Mesendoderm (in vitro differentiated cells): ENCODE measurements around the gene EXOC7. TPM values are rescaled to one million over a fixed set of nuclear protein-coding genes. Genes with fewer than 3 reads are reported as not detected.

Source experiments
- DNase-seq: peaks from one replicate; pipeline ENCODE4 v3.0.0; 2013
- H2AK5ac ChIP-seq: 2 replicates; pipeline ENCODE4 v1.6.1; 2013; ENCODE audit warnings: low read length, inconsistent platforms
- H2BK120ac ChIP-seq: 2 replicates; pipeline ENCODE4 v1.6.1; 2013; ENCODE audit warnings: low read depth, mild to moderate bottlenecking, low read length, moderate library complexity, mixed read lengths
- H2BK15ac ChIP-seq: replicated peaks from 2 replicates; pipeline ENCODE4 v1.6.1; 2013; ENCODE audit warnings: low read depth, mild to moderate bottlenecking, moderate library complexity
- H2BK5ac ChIP-seq: 2 replicates; pipeline ENCODE4 v1.6.1; 2013; ENCODE audit warnings: low read length, inconsistent platforms
- H3K18ac ChIP-seq: 2 replicates; pipeline ENCODE4 v1.6.1; 2013; ENCODE audit warnings: mild to moderate bottlenecking, low read length, mixed read lengths
- H3K23ac ChIP-seq: one replicate; pipeline ENCODE4 v1.6.1; 2013; ENCODE audit warnings: low read length
- H3K27ac ChIP-seq: 2 replicates; pipeline ENCODE4 v1.5.1; 2013; ENCODE audit warnings: low read depth, mild to moderate bottlenecking, inconsistent platforms, low read length, moderate library complexity
- H3K27me3 ChIP-seq: 2 replicates; pipeline ENCODE4 v1.6.1; 2013; ENCODE audit warnings: low read length, control low read depth, mild to moderate bottlenecking, inconsistent platforms; ENCODE audit not compliant: insufficient read depth, poor library complexity
- H3K36me3 ChIP-seq: 2 replicates; pipeline ENCODE4 v1.6.1; 2013; ENCODE audit warnings: low read length, inconsistent platforms; ENCODE audit not compliant: control insufficient read depth, insufficient read depth
- H3K4ac ChIP-seq: one replicate; pipeline ENCODE4 v1.6.1; 2013; ENCODE audit warnings: low read depth, mild to moderate bottlenecking, low read length, moderate library complexity
- H3K4me1 ChIP-seq: 2 replicates; pipeline ENCODE4 v1.6.1; 2013; ENCODE audit warnings: low read depth, low read length, inconsistent platforms; ENCODE audit not compliant: control insufficient read depth
- H3K4me2 ChIP-seq: 2 replicates; pipeline ENCODE4 v1.6.1; 2013; ENCODE audit warnings: low read length
- H3K4me3 ChIP-seq: 2 replicates; pipeline ENCODE4 v1.5.1; 2013; ENCODE audit warnings: mild to moderate bottlenecking, low read length
- H3K56ac ChIP-seq: one replicate; pipeline ENCODE4 v1.6.1; 2013; ENCODE audit warnings: low read length
- H3K79me1 ChIP-seq: 2 replicates; pipeline ENCODE4 v1.6.1; 2013; ENCODE audit warnings: low read length, inconsistent platforms
- H3K79me2 ChIP-seq: 2 replicates; pipeline ENCODE4 v1.6.1; 2013; ENCODE audit warnings: mild to moderate bottlenecking, low read length; ENCODE audit not compliant: control insufficient read depth, insufficient read depth
- H3K9ac ChIP-seq: 2 replicates; pipeline ENCODE4 v1.6.1; 2013; ENCODE audit warnings: low read length, inconsistent platforms
- H4K5ac ChIP-seq: one replicate; pipeline ENCODE4 v1.6.1; 2013; ENCODE audit warnings: low read length
- H4K8ac ChIP-seq: one replicate; pipeline ENCODE4 v1.6.1; 2013; ENCODE audit warnings: low read depth, mild to moderate bottlenecking, control low read depth, low read length, moderate library complexity
- WGBS: extraction: QIAGEN DNeasy Blood & Tissue Kit; methylation state at CpG from one replicate; pipeline ENCODE4 v1.1.7; 2013; ENCODE audit warnings: low lambda C conversion rate, missing lambda C conversion rate; ENCODE audit not compliant: insufficient coverage; ENCODE audit errors: extremely low coverage; 5-methylcytosine and 5-hydroxymethylcytosine counted together
- polyA plus RNA-seq, 2 experiments: library from polyadenylated mRNA; stranded (reverse); fragments of 200-250 nt; gene quantifications; one replicate each; pipeline ENCODE4 v1.2.3, GENCODE V29; 2013

The EXOC7 gene, protein sequence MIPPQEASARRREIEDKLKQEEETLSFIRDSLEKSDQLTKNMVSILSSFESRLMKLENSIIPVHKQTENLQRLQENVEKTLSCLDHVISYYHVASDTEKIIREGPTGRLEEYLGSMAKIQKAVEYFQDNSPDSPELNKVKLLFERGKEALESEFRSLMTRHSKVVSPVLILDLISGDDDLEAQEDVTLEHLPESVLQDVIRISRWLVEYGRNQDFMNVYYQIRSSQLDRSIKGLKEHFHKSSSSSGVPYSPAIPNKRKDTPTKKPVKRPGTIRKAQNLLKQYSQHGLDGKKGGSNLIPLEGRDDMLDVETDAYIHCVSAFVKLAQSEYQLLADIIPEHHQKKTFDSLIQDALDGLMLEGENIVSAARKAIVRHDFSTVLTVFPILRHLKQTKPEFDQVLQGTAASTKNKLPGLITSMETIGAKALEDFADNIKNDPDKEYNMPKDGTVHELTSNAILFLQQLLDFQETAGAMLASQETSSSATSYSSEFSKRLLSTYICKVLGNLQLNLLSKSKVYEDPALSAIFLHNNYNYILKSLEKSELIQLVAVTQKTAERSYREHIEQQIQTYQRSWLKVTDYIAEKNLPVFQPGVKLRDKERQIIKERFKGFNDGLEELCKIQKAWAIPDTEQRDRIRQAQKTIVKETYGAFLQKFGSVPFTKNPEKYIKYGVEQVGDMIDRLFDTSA
- 58.1 TPM for polyA plus RNA-seq (2013, experiment 1 of 2)
- polyA plus RNA-seq (2013, experiment 2 of 2): 61.9 TPM

DNA sequence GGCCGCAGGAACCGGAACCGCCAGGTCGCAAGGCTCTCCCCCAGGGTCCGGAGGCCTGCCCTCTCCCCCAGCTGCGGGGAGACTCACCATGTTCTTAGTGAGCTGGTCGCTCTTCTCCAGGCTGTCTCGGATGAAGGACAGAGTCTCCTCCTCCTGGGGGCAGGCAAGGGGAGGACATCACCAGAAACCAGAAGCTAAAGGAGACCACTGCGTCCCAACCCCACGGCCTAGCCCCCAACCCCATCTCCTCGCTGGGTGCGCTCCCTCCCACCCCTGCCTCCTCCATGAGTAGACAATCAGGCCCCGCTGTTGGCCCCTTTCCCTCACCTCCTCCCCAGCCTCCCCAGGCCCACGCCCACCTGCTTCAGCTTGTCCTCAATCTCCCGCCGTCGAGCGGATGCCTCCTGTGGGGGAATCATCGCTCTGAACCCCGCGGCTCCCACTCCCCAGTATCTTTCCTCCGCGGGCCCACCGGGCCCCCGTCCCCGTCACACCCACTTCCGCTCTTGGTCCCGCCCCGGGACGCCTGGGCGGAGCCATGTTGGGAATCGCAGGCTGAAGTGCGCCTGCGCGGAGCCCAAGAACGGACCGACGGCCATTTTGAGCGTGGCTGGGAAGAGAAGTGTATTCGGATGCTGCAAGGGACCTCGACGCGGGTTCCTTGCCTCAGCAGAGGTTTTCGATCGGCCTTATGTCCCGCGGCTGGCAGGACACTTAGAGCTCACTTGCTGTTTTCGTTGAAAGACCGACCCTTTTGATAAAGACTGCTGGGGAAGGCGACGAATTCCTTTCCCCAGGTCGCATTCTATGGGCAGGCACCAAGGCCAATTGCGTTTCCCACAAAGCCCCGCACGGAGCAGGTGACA is at the start of gene EXOC7:
EXOC7 (minus strand) TSS at position 514 of the 866 bp plus-strand sequence; CDS start at position 419, 95 bp downstream.
- Histone ChIP-seq H4K5ac (peak within 1 kb of the TSS; percentile 94), H3K27me3 (no peaks in the 10 kb centered on the region), H2BK15ac (no peak within 1 kb of the TSS), H2BK5ac (peak within 1 kb of the TSS; percentile 83), H3K23ac (peak within 1 kb of the TSS; percentile 39), H3K4me1 (peaks cover 2% of the 10 kb centered on the region), H3K79me1 (peaks cover 10% of the 10 kb centered on the region), H3K27ac (peak within 1 kb of the TSS; percentile 21), H3K4ac (peak within 1 kb of the TSS; percentile 77), H2AK5ac (no peak within 1 kb of the TSS), H3K9ac (peak within 1 kb of the TSS; percentile 98), H3K79me2 (peaks cover 10% of the 10 kb centered on the region), H3K36me3 (peaks cover 2% of the 10 kb centered on the region), H3K18ac (peak within 1 kb of the TSS; percentile 66), H3K4me3 (peak within 1 kb of the TSS; percentile 98), H4K8ac (peak within 1 kb of the TSS; percentile 7), H3K56ac (peak within 1 kb of the TSS; percentile 100), H2BK120ac (no peak within 1 kb of the TSS), H3K4me2 (peak within 1 kb of the TSS; percentile 99)
- no CpG with 5 or more reads among the region's 55 CpGs for WGBS
- DNase-seq: peak; percentile 95

DNA sequence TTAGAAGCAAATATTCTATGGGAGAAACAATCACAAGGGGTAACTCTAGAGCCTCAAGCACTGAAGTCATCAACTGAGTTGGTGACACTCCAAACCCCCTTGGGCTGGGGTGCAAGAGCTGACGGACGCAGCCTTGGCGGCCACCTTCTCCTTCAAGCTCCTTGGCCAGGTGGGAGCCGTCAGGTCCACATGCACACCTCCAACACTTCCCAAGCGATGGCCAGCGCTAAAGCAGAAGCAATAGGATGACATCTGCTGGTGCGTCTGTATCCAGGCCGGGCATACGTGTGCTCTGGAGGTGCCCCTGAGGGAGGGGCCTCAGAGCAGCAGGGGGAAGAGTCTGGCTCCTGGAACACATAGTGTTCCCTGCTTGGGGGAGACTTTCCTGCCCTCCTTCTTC is 49.6 kb upstream of the EXOC7 start:
- no CpG with 5 or more reads among the region's 9 CpGs for WGBS
- H3K23ac ChIP-seq: no peak overlapping the region
- H3K18ac ChIP-seq: no peak overlapping the region
- no peaks in the 10 kb centered on the region for H3K79me1 ChIP-seq
- H3K79me2 ChIP-seq: no peaks in the 10 kb centered on the region
- H4K5ac ChIP-seq: no peak overlapping the region
- no peak overlapping the region for H3K4me3 ChIP-seq
- no peak overlapping the region for H3K4me2 ChIP-seq
- H2BK15ac ChIP-seq: no peak overlapping the region
- no peak overlapping the region for H2BK120ac ChIP-seq
- no peak overlapping the region for H3K4ac ChIP-seq
- peak; percentile 41 for DNase-seq
- no peak overlapping the region for H4K8ac ChIP-seq
- no peaks in the 10 kb centered on the region for H3K4me1 ChIP-seq
- H3K9ac ChIP-seq: no peak overlapping the region
- H3K27me3 ChIP-seq: no peaks in the 10 kb centered on the region
- no peak overlapping the region for H3K56ac ChIP-seq
- no peaks in the 10 kb centered on the region for H3K36me3 ChIP-seq
- no peak overlapping the region for H3K27ac ChIP-seq
- no peak overlapping the region for H2AK5ac ChIP-seq
- no peak overlapping the region for H2BK5ac ChIP-seq

DNA sequence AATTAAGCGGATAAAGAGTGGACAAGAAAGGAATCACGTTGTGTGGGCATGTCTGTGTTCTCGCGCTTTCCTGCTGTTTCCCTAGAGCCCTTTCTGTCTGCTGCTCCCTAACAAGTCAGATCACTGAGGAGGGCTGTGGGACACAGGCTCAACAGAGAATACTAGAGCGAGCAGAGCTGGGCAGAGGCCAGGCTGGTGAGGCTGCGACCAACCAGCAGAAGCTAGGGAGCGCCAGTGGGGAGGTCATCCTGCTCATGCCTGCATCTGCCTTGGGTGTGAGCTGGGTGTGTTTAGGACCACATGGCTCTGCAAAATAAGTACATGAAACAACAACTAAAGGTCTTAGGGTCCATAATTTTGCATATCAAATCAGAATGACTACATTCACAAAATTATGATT is 49.0 kb upstream of the EXOC7 start:
- no peak overlapping the region for H4K8ac ChIP-seq
- no peaks in the 10 kb centered on the region for H3K27me3 ChIP-seq
- H2BK5ac ChIP-seq: no peak overlapping the region
- H3K56ac ChIP-seq: no peak overlapping the region
- DNase-seq: peak; percentile 40
- no peak overlapping the region for H3K4me2 ChIP-seq
- H2BK120ac ChIP-seq: no peak overlapping the region
- no peak overlapping the region for H3K18ac ChIP-seq
- H3K4ac ChIP-seq: no peak overlapping the region
- no peak overlapping the region for H3K4me3 ChIP-seq
- H2AK5ac ChIP-seq: no peak overlapping the region
- no peaks in the 10 kb centered on the region for H3K79me2 ChIP-seq
- H4K5ac ChIP-seq: no peak overlapping the region
- WGBS: no CpG with 5 or more reads among the region's 7 CpGs
- no peaks in the 10 kb centered on the region for H3K4me1 ChIP-seq
- H3K23ac ChIP-seq: no peak overlapping the region
- H3K27ac ChIP-seq: no peak overlapping the region
- no peak overlapping the region for H2BK15ac ChIP-seq
- H3K79me1 ChIP-seq: no peaks in the 10 kb centered on the region
- no peaks in the 10 kb centered on the region for H3K36me3 ChIP-seq
- no peak overlapping the region for H3K9ac ChIP-seq

DNA sequence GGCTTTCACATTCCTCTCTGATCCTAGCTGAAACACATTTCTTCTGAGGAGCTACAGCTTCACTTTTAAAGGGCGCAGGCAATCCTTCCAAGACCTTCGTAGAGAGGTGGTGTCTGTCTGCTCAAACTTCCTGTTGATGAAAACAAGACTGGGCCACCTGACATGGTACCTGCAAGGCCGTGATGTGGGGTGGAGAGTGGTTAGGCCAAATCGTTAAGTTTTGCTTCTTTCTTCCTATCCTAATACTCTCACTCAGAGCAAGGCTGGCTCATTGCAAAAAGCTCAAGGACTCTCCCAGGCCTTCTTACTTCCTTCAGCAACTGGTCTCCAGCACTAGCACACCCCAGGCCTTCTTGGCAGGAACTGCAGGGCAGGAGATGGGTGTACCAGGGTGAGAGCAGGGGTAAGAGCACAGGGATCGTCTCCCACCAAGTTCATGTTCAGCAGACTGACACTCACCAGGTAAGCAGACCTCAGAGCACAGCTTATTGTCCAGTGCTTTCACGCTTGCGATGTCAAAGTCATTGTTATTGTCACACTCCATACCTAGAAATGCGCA is 48.4 kb upstream of the EXOC7 start:
- Histone ChIP-seq H3K18ac (no peak overlapping the region), H3K4ac (no peak overlapping the region), H3K9ac (no peak overlapping the region), H3K79me1 (no peaks in the 10 kb centered on the region), H2BK5ac (no peak overlapping the region), H3K4me3 (no peak overlapping the region), H3K4me1 (no peaks in the 10 kb centered on the region), H2AK5ac (no peak overlapping the region), H3K36me3 (no peaks in the 10 kb centered on the region), H4K5ac (no peak overlapping the region), H2BK120ac (no peak overlapping the region), H3K79me2 (no peaks in the 10 kb centered on the region), H3K4me2 (no peak overlapping the region), H3K23ac (no peak overlapping the region), H4K8ac (no peak overlapping the region), H3K27me3 (no peaks in the 10 kb centered on the region), H3K27ac (no peak overlapping the region), H3K56ac (no peak overlapping the region), H2BK15ac (no peak overlapping the region)
- no peak for DNase-seq
- no CpG with 5 or more reads among the region's 8 CpGs for WGBS

DNA sequence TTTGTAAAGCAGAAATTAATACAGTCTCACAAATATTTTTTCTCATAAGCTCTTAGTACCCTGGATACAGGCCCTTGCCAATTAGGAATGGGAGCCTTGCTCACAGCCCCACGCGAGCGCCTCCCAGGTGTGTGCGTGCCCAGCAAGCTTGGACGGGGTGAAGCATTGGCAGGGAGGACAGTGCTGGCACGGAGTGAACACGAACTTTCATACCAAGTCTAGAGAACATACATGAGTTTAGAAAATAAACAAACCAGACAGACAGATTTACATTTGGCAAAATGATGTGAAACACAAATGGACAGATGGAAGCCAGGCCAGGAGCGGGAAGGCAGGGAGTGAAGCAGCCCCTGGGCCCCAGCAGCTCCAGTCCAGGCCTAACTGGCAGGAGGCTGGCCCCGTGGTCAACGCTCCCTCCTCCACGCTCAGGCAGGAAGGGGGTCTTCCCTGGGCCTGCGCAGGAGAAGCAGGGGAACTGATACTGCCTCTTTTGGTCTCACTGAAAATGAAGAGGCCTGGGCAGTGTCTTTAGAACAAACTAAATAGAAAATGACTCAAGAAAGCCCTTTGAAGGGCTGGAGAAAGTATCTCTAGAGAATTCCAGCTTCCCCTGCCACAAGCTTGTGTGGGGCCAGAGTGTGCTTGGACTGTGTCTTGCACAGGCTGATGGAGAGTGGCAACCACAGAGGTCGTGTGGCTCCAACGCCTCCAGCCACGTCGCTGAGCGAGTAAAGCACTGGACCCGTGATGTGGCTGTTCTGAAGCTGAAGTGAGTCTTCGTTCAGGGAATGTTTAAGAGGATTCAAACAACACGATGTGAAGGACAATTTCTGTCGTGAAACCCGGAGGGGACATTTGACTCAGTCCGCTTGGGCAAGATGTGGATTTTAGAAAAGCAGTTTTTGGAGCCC is 47.4 kb upstream of the EXOC7 start:
- no peaks in the 10 kb centered on the region for H3K27me3 ChIP-seq
- H2AK5ac ChIP-seq: no peak overlapping the region
- H3K4ac ChIP-seq: no peak overlapping the region
- no peaks in the 10 kb centered on the region for H3K79me1 ChIP-seq
- no peak overlapping the region for H2BK15ac ChIP-seq
- no peaks in the 10 kb centered on the region for H3K79me2 ChIP-seq
- no peak for DNase-seq
- H3K4me1 ChIP-seq: no peaks in the 10 kb centered on the region
- no CpG with 5 or more reads among the region's 23 CpGs for WGBS
- no peak overlapping the region for H4K5ac ChIP-seq
- H2BK5ac ChIP-seq: no peak overlapping the region
- no peaks in the 10 kb centered on the region for H3K36me3 ChIP-seq
- no peak overlapping the region for H3K9ac ChIP-seq
- H3K4me3 ChIP-seq: no peak overlapping the region
- no peak overlapping the region for H3K4me2 ChIP-seq
- H3K27ac ChIP-seq: no peak overlapping the region
- no peak overlapping the region for H2BK120ac ChIP-seq
- no peak overlapping the region for H3K23ac ChIP-seq
- no peak overlapping the region for H4K8ac ChIP-seq
- H3K56ac ChIP-seq: no peak overlapping the region
- no peak overlapping the region for H3K18ac ChIP-seq
